Skeletal muscle tissue (tissue), 4 donors: Measurements from ENCODE around the gene RAPGEF2. TPM values are rescaled to one million over a fixed set of nuclear protein-coding genes. Genes with fewer than 3 reads are reported as not detected.
"Not testable (repeated sequence)": the region's sequence is repeated elsewhere in the genome, so short reads cannot be mapped to it uniquely, and the experiment has no call there.

Source experiments
- H3K27ac ChIP-seq: one replicate; pipeline ENCODE4 v1.7.0; 2013; ENCODE audit warnings: mild to moderate bottlenecking, low read depth, low read length, inconsistent platforms
- H3K27me3 ChIP-seq, 3 donors: one replicate each; pipeline ENCODE4 v1.7.0; 2013; ENCODE audit warnings: low read length in 3 of 3; ENCODE audit not compliant: control insufficient read depth in 3 of 3, insufficient read depth in 3 of 3
- H3K36me3 ChIP-seq, 3 donors: one replicate each; pipeline ENCODE4 v1.7.0; 2013; ENCODE audit warnings: low read length in 3 of 3; ENCODE audit not compliant: control insufficient read depth in 3 of 3, insufficient read depth in 3 of 3
- H3K4me1 ChIP-seq, 3 donors: one replicate each; pipeline ENCODE4 v1.7.0; 2013; ENCODE audit warnings: low read length in 3 of 3, mild to moderate bottlenecking in 3 of 3; ENCODE audit not compliant: control insufficient read depth in 3 of 3, insufficient read depth in 3 of 3
- H3K4me3 ChIP-seq, 3 donors: one replicate each; pipeline ENCODE4 v1.7.0; 2013; ENCODE audit warnings: low read length in 3 of 3
- H3K9ac ChIP-seq, 3 donors: one replicate each; pipeline ENCODE4 v1.7.0; 2013; ENCODE audit warnings: low read length in 3 of 3, mild to moderate bottlenecking in 3 of 3, moderate library complexity in 2 of 3, low read depth in 1 of 3
- H3K9me3 ChIP-seq, 3 donors: one replicate each; pipeline ENCODE4 v1.7.0; 2013; ENCODE audit warnings: low read length in 3 of 3; ENCODE audit not compliant: control insufficient read depth in 3 of 3
- total RNA-seq: library from RNA; depleted of rRNA; stranded (reverse); fragments of >200 nt; gene quantifications from one replicate; pipeline ENCODE4 v1.2.3, GENCODE V29; 2014
- donor health status: Osteomylitis.

RAPGEF2 gene
- total RNA-seq, 1 donor from 2014 or later = 46.4 TPM

DNA sequence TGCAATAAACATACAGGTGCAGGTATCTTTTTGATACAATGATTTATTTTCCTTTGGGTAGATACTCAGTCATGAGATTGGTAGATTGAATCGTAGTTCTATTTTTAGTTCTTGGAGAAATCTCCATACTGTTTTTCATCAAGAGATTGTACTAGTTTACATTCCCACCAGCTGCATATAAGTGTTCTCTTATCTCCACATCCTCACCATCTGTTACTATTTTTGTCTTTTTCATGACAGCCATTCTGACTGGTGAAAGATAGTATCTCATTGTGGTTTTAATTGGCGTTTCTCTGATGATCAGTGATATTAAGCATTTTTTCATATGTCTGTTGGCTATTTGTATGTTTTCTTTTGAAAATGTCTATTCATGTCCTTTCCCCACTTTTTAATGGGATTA lies 202.2 kb downstream of the RAPGEF2 start:
- Histone ChIP-seq H3K36me3 (peaks cover 0 to 4% (median 4%) of the 10 kb centered on the region in 3 donors), H3K4me1 (peaks cover 0 to 9% (median 6%) of the 10 kb centered on the region in 3 donors), H3K27ac (no peak overlapping the region), H3K9me3 (no peaks in the 10 kb centered on the region), H3K4me3 (no peak overlapping the region), H3K27me3 (no peaks in the 10 kb centered on the region), H3K9ac (no peak overlapping the region)

GRCh38 chr4:159307929-159308328 lies 205.1 kb downstream of the RAPGEF2 start:
- H3K4me3 ChIP-seq = no peak overlapping the region
- H3K9me3 ChIP-seq = no peaks in the 10 kb centered on the region
- H3K9ac ChIP-seq = no peak overlapping the region
- peaks cover 0 to 4% (median 4%) of the 10 kb centered on the region in 3 donors for H3K36me3 ChIP-seq
- H3K27ac ChIP-seq = no peak overlapping the region
- peaks cover 2 to 9% (median 8%) of the 10 kb centered on the region in 3 donors for H3K4me1 ChIP-seq
- H3K27me3 ChIP-seq = no peaks in the 10 kb centered on the region

DNA sequence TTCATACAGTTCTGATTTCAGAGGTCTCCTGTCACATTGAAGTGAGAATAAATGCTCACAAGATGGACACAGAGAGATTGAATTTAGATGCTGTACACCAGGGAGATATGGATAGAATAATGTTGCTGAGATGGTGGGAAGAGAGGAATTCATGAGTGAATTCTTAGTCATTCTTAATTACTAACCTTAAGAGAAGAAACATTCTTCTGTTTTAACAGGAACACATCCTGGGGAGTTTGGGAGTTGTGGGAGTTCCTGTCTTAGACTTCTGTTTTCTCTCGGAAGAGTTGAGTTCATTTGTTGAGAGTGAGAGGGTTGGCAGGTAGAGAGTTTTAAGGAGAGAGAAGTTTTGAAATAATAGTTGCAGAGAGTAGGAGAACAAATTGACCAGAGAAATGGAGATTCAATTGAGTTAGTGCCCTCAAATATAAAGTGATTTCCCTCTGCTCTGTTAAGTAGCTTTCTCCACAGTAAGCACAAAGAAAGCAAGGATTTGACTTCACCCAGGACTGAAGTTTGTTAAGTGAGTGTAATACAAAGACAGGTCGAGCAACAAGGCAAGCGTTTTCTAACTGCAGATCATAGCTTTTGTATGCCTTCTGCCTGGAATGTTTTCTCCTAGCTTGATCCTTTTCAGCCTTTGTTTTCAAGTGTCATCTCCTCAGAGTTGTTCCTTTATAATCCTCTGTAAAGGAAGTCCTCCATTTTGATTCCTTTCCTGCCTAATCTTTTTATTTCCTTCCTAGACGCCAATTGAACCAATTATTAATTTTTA lies 205.9 kb downstream of the RAPGEF2 start:
- Histone ChIP-seq H3K27ac (no peak overlapping the region), H3K4me1 (peaks cover 2 to 9% (median 8%) of the 10 kb centered on the region in 3 donors), H3K27me3 (no peaks in the 10 kb centered on the region)

DNA sequence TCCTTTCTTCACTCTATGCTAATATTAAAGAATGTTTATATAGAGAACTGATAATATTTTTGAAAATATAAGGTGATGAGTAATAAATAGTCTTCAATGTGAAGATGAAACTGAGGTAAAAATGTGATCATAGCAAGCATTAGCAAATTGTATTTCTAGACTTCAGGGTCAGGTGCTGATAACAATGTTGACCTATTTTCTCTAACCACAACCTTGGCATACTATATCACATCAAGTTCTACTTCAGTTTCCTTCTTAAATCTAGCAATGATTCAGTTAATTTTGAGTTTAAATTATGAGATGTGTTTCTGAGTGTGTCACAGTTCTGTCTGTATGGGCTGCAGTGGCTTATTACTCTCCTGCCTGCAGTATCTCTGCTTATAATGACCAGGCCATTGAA lies 209.4 kb downstream of the RAPGEF2 start:
- peaks cover 2 to 9% (median 8%) of the 10 kb centered on the region in 3 donors for H3K4me1 ChIP-seq
- no peaks in the 10 kb centered on the region for H3K27me3 ChIP-seq
- no peak overlapping the region for H3K9ac ChIP-seq
- no peak overlapping the region for H3K4me3 ChIP-seq
- H3K27ac ChIP-seq = no peak overlapping the region
- H3K9me3 ChIP-seq = no peaks in the 10 kb centered on the region
- H3K36me3 ChIP-seq = peaks cover 3 to 10% (median 3%) of the 10 kb centered on the region in 3 donors

More for the DNA sequence above, 205.9 kb downstream of the RAPGEF2 start:
- Histone ChIP-seq H3K36me3 (peaks cover 0 to 4% (median 4%) of the 10 kb centered on the region in 3 donors), H3K4me3 (no peak overlapping the region), H3K9me3 (no peaks in the 10 kb centered on the region), H3K9ac (no peak overlapping the region)

GRCh38 chr4:159315879-159316278 lies 213.0 kb downstream of the RAPGEF2 start:
- H3K9ac ChIP-seq, H3K27ac ChIP-seq, H3K4me3 ChIP-seq, H3K9me3 ChIP-seq, H3K27me3 ChIP-seq, H3K4me1 ChIP-seq: not testable (repeated sequence)
- H3K36me3 ChIP-seq = peaks cover 3 to 10% (median 3%) of the 10 kb centered on the region in 3 donors

DNA sequence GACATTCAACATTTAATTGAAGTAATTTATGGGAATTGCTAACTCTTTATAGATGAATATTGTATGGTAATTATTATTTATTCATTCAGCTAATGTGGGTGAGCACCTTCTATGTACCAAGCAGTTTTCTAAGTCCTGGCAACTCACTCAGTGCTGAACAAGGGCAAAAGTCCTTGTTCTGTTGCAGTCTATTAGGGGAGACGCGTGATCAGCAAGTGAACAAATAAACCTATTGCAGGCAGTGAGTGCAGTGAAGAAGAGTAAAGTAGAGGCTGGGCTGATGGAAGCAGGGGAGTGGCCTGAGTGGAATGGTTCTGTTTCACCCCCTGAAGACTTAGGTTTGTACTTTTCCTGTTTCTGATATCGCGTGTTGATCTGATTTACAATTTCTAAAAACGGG lies 214.3 kb downstream of the RAPGEF2 start:
- Histone ChIP-seq H3K4me3 (no peak overlapping the region), H3K36me3 (peaks cover 3 to 11% (median 3%) of the 10 kb centered on the region in 3 donors), H3K4me1 (peaks cover 0 to 2% (median 0%) of the 10 kb centered on the region in 3 donors), H3K9ac (no peak overlapping the region), H3K27me3 (no peaks in the 10 kb centered on the region), H3K27ac (no peak overlapping the region), H3K9me3 (no peaks in the 10 kb centered on the region)

DNA sequence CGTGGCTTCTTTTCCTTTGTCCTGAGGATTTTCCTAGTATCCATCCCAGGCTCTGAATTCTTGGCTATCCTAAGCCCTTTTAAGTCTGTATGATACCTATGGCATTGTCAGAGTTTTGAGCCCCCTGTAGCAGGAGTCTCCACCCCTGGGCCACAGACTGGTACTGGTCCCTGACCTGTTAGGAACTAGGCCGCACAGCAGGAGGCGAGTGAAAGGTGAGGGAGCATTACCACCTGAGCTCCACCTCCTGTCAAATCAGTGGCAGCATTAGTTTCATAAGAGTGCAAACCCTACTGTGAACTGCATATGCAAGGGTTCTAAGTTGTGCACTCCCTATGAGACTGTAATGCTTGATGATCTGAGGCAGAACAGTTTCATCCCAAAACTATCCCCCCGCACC lies 216.1 kb downstream of the RAPGEF2 start:
- H3K27me3 ChIP-seq = no peaks in the 10 kb centered on the region
- H3K9me3 ChIP-seq = no peaks in the 10 kb centered on the region
- no peak overlapping the region for H3K4me3 ChIP-seq
- H3K4me1 ChIP-seq = no peaks in the 10 kb centered on the region
- H3K36me3 ChIP-seq = peaks cover 3 to 17% (median 9%) of the 10 kb centered on the region in 3 donors
- no peak overlapping the region for H3K9ac ChIP-seq
- H3K27ac ChIP-seq = no peak overlapping the region

DNA sequence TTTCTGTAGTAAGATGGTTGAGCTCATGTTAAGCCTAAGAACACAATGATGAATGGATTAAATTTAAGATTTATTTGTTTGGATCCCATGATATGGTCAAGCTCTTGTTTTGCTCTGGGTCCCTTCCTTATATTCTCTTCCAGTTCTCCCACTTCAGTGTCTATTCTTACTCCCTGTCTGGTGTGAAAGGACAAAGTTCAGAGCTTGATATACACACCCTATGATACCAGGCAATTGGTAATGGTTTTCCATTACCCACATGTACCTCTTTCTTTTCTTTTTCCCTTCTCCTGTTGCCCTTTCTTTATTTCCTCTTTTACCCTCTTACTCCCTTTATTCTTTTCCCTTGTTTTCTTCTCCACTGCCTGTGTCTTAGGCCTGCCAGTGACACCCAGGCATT lies 223.6 kb downstream of the RAPGEF2 start:
- no peaks in the 10 kb centered on the region for H3K4me1 ChIP-seq
- H3K4me3 ChIP-seq = no peak overlapping the region
- no peaks in the 10 kb centered on the region for H3K27me3 ChIP-seq
- H3K27ac ChIP-seq = no peak overlapping the region
- no peak overlapping the region for H3K9ac ChIP-seq
- peaks cover 0 to 15% (median 6%) of the 10 kb centered on the region in 3 donors for H3K36me3 ChIP-seq
- no peaks in the 10 kb centered on the region for H3K9me3 ChIP-seq

GRCh38 chr4:159328766-159329165 lies 225.9 kb downstream of the RAPGEF2 start:
- peaks cover 0 to 11% (median 0%) of the 10 kb centered on the region in 3 donors for H3K36me3 ChIP-seq
- H3K9ac ChIP-seq = no peak overlapping the region
- H3K4me3 ChIP-seq = no peak overlapping the region
- no peaks in the 10 kb centered on the region for H3K4me1 ChIP-seq
- no peaks in the 10 kb centered on the region for H3K27me3 ChIP-seq
- H3K27ac ChIP-seq = no peak overlapping the region
- H3K9me3 ChIP-seq = no peaks in the 10 kb centered on the region

DNA sequence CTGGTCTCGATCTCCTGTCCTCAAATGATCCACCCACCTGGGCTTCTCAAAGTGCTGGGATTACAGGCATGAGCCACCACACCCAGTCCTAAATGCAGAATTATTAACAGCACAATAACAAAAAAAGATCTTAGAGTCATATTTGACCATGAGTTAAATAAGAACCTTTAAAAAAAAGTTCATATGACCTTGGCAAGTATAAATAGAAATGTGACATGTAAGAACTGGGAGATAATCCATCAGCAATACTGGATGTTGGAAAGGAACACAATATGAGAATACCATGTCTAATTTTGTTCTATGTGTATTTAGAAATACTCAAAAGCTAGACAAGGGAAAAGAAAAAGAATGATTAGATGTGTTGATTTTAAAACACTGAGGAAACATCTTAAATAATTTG lies 231.6 kb downstream of the RAPGEF2 start:
- peaks cover 0 to 6% (median 4%) of the 10 kb centered on the region in 3 donors for H3K4me1 ChIP-seq
- no peaks in the 10 kb centered on the region for H3K27me3 ChIP-seq
- H3K4me3 ChIP-seq = no peak overlapping the region
- peak overlapping the region; percentile 88 for H3K27ac ChIP-seq
- peak overlapping the region in 1 of 3 donors; percentile 2 for H3K9ac ChIP-seq
- H3K36me3 ChIP-seq = peaks cover 2 to 24% (median 10%) of the 10 kb centered on the region in 3 donors
- H3K9me3 ChIP-seq = no peaks in the 10 kb centered on the region
